Caco-2 (cell line): Measurements from ENCODE around the gene BPNT1. TPM values are rescaled to one million over a fixed set of nuclear protein-coding genes. Genes with fewer than 3 reads are reported as not detected.

Experiments used
- BruUV-seq: library from RNA; stranded (reverse); fragments of 400-500 nt; replicated peaks from 2 replicates; lab custom pipeline; 2021; lab: Mats Ljungman, UMichigan
- CTCF ChIA-PET: fragments of 300-600 bp; sonication (Branson Sonifier 250); formaldehyde crosslinking; loops from one replicate; lab custom pipeline; 2022; ENCODE audit warnings: antibody characterized with exemption; lab: Charles Lee
- POLR2A ChIA-PET: fragments of 300-600 bp; sonication (Branson Sonifier 250); formaldehyde crosslinking; loops from one replicate; lab custom pipeline; 2022; ENCODE audit warnings: antibody characterized with exemption; lab: Charles Lee
- DNase-seq, 2 experiments: peaks; one replicate each; pipeline versions ENCODE4 v3.0.0 to v3.0.0-alpha.2; 2020 to 2022
- H3K27me3 ChIP-seq: replicated peaks from 2 replicates; pipeline ENCODE4 v1.6.0; 2011; ENCODE audit warnings: low read length; ENCODE audit not compliant: control insufficient read depth, insufficient read depth
- H3K36me3 ChIP-seq: 2 replicates; pipeline ENCODE4 v1.5.1; 2011; ENCODE audit warnings: low read length; ENCODE audit not compliant: control insufficient read depth, insufficient read depth
- H3K4me1 ChIP-seq: fragments of 250-450 bp; sonication (Bioruptor Pico); 2 replicates; pipeline ENCODE4 v1.5.1; 2020; ENCODE audit warnings: mild to moderate bottlenecking
- H3K4me3 ChIP-seq: 2 replicates; pipeline ENCODE4 v1.5.1; 2011; ENCODE audit warnings: low read depth, mild to moderate bottlenecking, control low read depth, low read length
- H3K9me3 ChIP-seq: fragments of 250-450 bp; sonication (Bioruptor Pico); 2 replicates; pipeline ENCODE4 v1.5.1; 2020; ENCODE audit warnings: mild to moderate bottlenecking, moderate library complexity
- H3K27ac Mint-ChIP-seq: one replicate; pipeline ENCODE4 v1.8.0; 2022; ENCODE audit warnings: mixed read lengths; ENCODE audit not compliant: unreplicated experiment
- H3K27me3 Mint-ChIP-seq: one replicate; pipeline ENCODE4 v1.8.0; 2022; ENCODE audit warnings: mixed read lengths; ENCODE audit not compliant: insufficient read depth, unreplicated experiment
- H3K36me3 Mint-ChIP-seq: one replicate; pipeline ENCODE4 v1.8.0; 2022; ENCODE audit warnings: mild to moderate bottlenecking, mixed read lengths; ENCODE audit not compliant: insufficient read depth, unreplicated experiment
- H3K4me1 Mint-ChIP-seq: one replicate; pipeline ENCODE4 v1.8.0; 2022; ENCODE audit warnings: low read depth, mixed read lengths; ENCODE audit not compliant: unreplicated experiment
- H3K4me3 Mint-ChIP-seq: one replicate; pipeline ENCODE4 v1.8.0; 2022; ENCODE audit warnings: mild to moderate bottlenecking, moderate library complexity, mixed read lengths; ENCODE audit not compliant: unreplicated experiment
- H3K9me3 Mint-ChIP-seq: one replicate; pipeline ENCODE4 v1.8.0; 2022; ENCODE audit warnings: mixed read lengths; ENCODE audit not compliant: unreplicated experiment
- intact Hi-C: fragments of 100-400 bp; cut with micrococcal nuclease; formaldehyde crosslinking; loops from one replicate; pipeline ENCODE4 v1.10.0; 2022; ENCODE audit not compliant: unreplicated experiment
- total RNA-seq: library from RNA; stranded (reverse); gene quantifications from 2 replicates; pipeline ENCODE4 v1.2.3, GENCODE V29; 2022
- TF ChIP-seq, protein P1 (sequence below), 2 experiments: fragments of 200-600 bp in 1 of 2; IDR thresholded peaks; 1 replicate in 1 of 2; 2 replicates in 1 of 2; pipeline versions ENCODE4 v1.5.1 to v1.8.0; 2011 to 2022; ENCODE audit warnings: antibody characterized with exemption in 1 of 2, control low read depth in 1 of 2, inconsistent platforms in 1 of 2, low read depth in 1 of 2, low read length in 1 of 2, mild to moderate bottlenecking in 1 of 2, moderate library complexity in 1 of 2; ENCODE audit not compliant: insufficient read depth in 1 of 2, severe bottlenecking in 1 of 2, unreplicated experiment in 1 of 2

Gene BPNT1
- total RNA-seq, 1 experiment from 2014 or later = 25.0 TPM

GRCh38 chr1:220135755-220136154 lies 46.2 kb upstream of the BPNT1 start:
- ChIA-PET CTCF (no interaction called here), POLR2A (no interaction called here)
- H3K9me3 Mint-ChIP-seq = no peaks in the 10 kb centered on the region
- no TSS peak for BruUV-seq
- H3K9me3 ChIP-seq = no peaks in the 10 kb centered on the region
- no peak overlapping the region for H3K4me3 Mint-ChIP-seq
- no peaks in the 10 kb centered on the region for H3K4me1 ChIP-seq
- H3K4me1 Mint-ChIP-seq = no peaks in the 10 kb centered on the region
- H3K27me3 Mint-ChIP-seq = no peaks in the 10 kb centered on the region
- no peak overlapping the region for H3K4me3 ChIP-seq
- H3K36me3 Mint-ChIP-seq = peaks cover 77% of the 10 kb centered on the region
- H3K27ac Mint-ChIP-seq = no peak overlapping the region
- peaks cover 2% of the 10 kb centered on the region; the same call in 1 of the 2 replicates for H3K36me3 ChIP-seq
- H3K27me3 ChIP-seq = no peaks in the 10 kb centered on the region
- TF ChIP-seq, protein P1, sequence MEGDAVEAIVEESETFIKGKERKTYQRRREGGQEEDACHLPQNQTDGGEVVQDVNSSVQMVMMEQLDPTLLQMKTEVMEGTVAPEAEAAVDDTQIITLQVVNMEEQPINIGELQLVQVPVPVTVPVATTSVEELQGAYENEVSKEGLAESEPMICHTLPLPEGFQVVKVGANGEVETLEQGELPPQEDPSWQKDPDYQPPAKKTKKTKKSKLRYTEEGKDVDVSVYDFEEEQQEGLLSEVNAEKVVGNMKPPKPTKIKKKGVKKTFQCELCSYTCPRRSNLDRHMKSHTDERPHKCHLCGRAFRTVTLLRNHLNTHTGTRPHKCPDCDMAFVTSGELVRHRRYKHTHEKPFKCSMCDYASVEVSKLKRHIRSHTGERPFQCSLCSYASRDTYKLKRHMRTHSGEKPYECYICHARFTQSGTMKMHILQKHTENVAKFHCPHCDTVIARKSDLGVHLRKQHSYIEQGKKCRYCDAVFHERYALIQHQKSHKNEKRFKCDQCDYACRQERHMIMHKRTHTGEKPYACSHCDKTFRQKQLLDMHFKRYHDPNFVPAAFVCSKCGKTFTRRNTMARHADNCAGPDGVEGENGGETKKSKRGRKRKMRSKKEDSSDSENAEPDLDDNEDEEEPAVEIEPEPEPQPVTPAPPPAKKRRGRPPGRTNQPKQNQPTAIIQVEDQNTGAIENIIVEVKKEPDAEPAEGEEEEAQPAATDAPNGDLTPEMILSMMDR (IDR thresholded peaks at IDR 0.05; ENCODE audit: insufficient read depth in 1 of 2, low read depth in 1 of 2, low read length in 1 of 2, severe bottlenecking in 1 of 2, unreplicated experiment in 1 of 2) = no peak
- no peak for DNase-seq
- intact Hi-C loops = no loop called here

- intact Hi-C loops = no loop called here
- ChIA-PET CTCF (interaction anchor here (0.7 kb wide), 1 partner anchor 17 kb away, joined by 3 read pairs; no protein-coding TSS in a partner anchor), POLR2A (no interaction called here)
- Mint-ChIP-seq H3K27me3 (no peaks in the 10 kb centered on the region), H3K36me3 (peaks cover 70% of the 10 kb centered on the region), H3K27ac (no peak overlapping the region), H3K9me3 (no peaks in the 10 kb centered on the region), H3K4me1 (peaks cover 4% of the 10 kb centered on the region), H3K4me3 (no peak overlapping the region)
- BruUV-seq = no TSS peak
- TF ChIP-seq, protein P1 (IDR thresholded peaks at IDR 0.05; ENCODE audit: insufficient read depth in 1 of 2, low read depth in 1 of 2, low read length in 1 of 2, severe bottlenecking in 1 of 2, unreplicated experiment in 1 of 2) = no peak
- Histone ChIP-seq H3K36me3 (peaks cover 5% of the 10 kb centered on the region), H3K27me3 (no peaks in the 10 kb centered on the region), H3K4me1 (peaks cover 7% of the 10 kb centered on the region), H3K9me3 (no peaks in the 10 kb centered on the region), H3K4me3 (no peak overlapping the region)
- no peak for DNase-seq
Measured at GRCh38 chr1:220129479-220130210, 40.1 kb upstream of the BPNT1 start.

GRCh38 chr1:220127076-220127475 lies 37.5 kb upstream of the BPNT1 start:
- no TSS peak for BruUV-seq
- POLR2A ChIA-PET = no interaction called here
- peaks cover 26% of the 10 kb centered on the region for H3K4me1 ChIP-seq
- intact Hi-C loops = no loop called here
- no peak overlapping the region for H3K4me3 ChIP-seq
- no peak for DNase-seq
- Mint-ChIP-seq H3K9me3 (no peaks in the 10 kb centered on the region), H3K27ac (no peak overlapping the region), H3K4me1 (peaks cover 16% of the 10 kb centered on the region), H3K4me3 (no peak overlapping the region), H3K27me3 (no peaks in the 10 kb centered on the region), H3K36me3 (peaks cover 54% of the 10 kb centered on the region)
- CTCF ChIA-PET = no interaction called here
- H3K27me3 ChIP-seq = no peaks in the 10 kb centered on the region
- peaks cover 2% of the 10 kb centered on the region for H3K36me3 ChIP-seq
- TF ChIP-seq, protein P1 (IDR thresholded peaks at IDR 0.05; ENCODE audit: insufficient read depth in 1 of 2, low read depth in 1 of 2, low read length in 1 of 2, severe bottlenecking in 1 of 2, unreplicated experiment in 1 of 2) = no peak
- no peaks in the 10 kb centered on the region for H3K9me3 ChIP-seq
